Activated gamma-delta T cell treated with Interleukin-2 at 50 U/mL for 16 hours (primary cell): ENCODE results near the gene PCDHGA9.
"Not testable (repeated sequence)": the region's sequence is repeated elsewhere in the genome, so short reads cannot be mapped to it uniquely, and the experiment has no call there.

Experiments
- DNase-seq: peaks from one replicate; pipeline ENCODE4 v3.0.0-alpha.2; 2020

The PCDHGA9 gene

DNA sequence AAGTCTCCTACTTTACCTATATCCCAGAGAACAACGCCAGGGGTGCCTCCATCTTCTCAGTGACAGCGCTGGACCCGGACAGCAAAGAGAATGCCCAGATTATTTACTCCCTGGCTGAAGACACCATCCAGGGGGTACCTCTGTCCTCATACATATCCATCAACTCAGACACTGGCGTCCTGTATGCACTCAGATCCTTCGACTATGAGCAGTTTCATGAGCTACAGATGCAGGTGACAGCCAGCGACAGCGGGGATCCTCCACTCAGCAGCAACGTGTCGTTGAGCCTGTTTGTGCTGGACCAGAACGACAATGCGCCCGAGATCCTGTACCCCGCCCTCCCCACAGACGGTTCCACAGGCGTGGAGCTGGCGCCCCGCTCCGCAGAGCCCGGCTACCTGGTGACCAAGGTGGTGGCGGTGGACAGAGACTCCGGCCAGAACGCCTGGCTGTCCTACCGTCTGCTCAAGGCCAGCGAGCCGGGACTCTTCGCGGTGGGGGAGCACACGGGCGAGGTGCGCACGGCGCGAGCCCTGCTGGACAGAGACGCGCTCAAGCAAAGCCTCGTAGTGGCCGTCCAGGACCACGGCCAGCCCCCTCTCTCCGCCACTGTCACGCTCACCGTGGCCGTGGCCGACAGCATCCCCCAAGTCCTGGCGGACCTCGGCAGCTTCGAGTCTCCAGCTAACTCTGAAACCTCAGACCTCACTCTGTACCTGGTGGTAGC lies 12.1 kb downstream of the PCDHGA9 start:
- not testable (repeated sequence) for DNase-seq

DNA sequence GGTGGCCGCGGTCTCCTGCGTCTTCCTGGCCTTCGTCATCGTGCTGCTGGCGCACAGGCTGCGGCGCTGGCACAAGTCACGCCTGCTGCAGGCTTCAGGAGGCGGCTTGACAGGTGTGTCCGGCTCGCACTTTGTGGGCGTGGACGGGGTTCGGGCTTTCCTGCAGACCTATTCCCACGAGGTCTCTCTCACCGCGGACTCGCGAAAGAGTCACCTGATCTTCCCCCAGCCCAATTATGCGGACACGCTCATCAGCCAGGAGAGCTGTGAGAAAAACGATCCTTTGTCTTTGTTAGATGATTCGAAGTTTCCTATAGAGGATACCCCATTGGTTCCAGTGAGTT lies 12.7 kb downstream of the PCDHGA9 start:
- not testable (repeated sequence) for DNase-seq

DNA sequence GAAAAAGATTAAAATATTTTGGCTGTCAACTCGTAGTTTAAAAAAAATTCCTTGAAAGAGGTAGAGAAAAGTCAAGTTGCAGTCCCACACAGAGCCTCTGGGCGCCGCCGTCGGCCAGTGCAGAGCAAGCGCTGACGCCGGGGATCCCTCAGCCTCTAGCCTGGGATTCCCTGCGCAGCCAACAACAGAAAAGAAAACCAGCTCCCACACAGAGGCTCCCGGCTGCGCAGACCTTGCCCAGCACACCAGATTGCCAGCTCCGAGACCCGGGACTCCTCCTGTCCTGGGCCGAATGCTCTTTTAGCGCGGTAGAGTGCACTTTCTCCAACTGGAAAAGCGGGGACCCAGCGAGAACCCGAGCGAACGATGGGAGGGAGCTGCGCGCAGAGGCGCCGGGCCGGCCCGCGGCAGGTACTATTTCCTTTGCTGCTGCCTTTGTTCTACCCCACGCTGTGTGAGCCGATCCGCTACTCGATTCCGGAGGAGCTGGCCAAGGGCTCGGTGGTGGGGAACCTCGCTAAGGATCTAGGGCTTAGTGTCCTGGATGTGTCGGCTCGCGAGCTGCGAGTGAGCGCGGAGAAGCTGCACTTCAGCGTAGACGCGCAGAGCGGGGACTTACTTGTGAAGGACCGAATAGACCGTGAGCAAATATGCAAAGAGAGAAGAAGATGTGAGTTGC lies 15.1 kb downstream of the PCDHGA9 start, which contains the start of gene PCDHGB7:
Gene PCDHGB7 (plus strand): TSS at position 184 of the 679 bp plus-strand sequence. CDS start 183 bp downstream, at position 367.
- not testable (repeated sequence) for DNase-seq

DNA sequence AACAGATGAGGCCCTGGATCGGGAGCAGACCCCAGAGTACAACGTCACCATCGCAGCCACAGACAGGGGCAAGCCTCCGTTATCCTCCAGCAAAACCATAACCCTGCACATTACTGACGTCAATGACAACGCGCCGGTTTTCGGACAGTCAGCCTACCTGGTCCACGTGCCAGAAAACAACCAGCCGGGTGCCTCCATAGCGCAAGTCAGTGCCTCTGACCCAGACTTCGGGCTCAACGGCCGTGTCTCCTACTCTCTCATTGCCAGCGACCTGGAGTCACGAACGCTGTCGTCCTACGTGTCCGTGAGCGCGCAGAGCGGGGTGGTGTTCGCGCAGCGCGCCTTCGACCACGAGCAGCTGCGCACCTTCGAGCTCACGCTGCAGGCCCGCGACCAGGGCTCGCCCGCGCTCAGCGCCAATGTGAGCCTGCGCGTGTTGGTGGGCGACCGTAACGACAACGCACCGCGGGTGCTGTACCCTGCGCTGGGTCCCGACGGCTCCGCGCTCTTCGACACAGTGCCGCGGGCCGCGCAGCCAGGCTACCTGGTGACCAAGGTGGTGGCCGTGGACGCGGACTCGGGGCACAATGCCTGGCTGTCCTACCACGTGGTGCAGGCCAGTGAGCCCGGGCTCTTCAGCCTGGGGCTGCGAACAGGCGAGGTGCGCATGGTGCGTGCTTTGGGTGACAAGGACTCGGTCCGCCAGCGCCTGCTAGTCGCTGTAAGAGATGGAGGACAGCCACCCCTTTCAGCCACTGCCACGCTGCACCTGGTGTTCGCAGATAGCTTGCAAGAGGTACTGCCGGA lies 16.7 kb downstream of the PCDHGA9 start:
- DNase-seq: no peak

DNA sequence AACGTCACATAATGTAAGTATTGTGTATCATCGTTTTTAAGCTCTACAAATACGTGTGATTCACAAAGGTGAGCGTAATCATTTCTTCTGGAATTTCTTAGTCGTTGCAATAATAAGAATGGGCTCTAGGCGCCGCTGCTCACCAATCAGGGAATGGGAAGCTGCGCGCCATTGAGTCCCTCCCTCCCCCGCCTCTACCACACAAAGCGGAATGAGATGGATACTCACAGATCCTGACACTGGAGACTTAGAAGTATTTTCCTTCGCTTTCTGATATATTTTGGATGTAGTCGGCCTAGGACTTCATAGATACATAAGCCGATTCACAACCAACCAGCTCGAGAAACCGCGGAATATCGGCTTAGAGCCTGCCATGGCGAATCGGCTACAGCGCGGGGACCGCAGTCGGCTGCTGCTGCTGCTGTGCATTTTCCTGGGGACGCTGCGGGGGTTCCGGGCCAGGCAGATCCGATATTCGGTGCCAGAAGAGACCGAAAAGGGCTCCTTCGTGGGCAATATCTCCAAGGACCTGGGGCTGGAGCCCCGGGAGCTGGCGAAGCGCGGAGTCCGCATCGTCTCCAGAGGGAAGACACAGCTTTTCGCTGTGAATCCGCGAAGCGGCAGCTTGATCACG lies 18.4 kb downstream of the PCDHGA9 start, which contains the start of gene PCDHGA11:
Gene PCDHGA11 (plus strand): TSS at position 197 of the 634 bp plus-strand sequence. CDS start 177 bp downstream, at position 374.
- no peak for DNase-seq

DNA sequence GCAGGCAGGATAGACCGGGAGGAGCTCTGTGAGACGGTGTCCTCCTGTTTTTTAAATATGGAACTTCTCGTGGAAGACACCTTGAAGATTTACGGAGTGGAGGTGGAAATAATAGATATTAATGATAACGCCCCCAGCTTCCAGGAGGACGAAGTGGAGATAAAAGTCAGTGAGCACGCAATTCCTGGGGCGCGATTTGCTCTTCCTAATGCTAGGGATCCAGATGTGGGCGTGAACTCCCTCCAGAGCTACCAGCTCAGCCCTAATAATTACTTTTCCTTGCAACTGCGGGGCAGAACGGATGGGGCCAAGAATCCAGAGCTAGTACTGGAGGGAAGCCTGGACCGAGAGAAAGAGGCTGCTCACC lies 18.9 kb downstream of the PCDHGA9 start:
- no peak for DNase-seq

DNA sequence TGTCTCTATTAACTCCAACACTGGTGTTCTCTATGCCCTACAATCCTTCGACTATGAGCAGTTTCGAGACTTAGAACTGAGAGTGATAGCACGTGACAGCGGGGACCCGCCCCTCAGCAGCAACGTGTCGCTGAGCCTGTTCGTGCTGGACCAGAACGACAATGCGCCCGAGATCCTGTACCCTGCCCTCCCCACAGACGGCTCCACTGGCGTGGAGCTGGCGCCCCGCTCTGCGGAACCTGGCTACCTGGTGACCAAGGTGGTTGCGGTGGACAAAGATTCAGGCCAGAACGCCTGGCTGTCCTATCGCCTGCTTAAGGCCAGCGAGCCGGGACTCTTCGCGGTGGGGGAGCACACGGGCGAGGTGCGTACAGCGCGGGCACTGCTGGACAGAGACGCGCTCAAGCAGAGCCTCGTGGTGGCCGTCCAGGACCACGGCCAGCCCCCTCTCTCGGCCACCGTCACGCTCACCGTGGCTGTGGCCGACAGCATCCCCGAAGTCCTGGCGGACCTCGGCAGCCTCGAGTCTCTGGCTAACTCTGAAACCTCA lies 20.2 kb downstream of the PCDHGA9 start:
- no peak for DNase-seq

DNA sequence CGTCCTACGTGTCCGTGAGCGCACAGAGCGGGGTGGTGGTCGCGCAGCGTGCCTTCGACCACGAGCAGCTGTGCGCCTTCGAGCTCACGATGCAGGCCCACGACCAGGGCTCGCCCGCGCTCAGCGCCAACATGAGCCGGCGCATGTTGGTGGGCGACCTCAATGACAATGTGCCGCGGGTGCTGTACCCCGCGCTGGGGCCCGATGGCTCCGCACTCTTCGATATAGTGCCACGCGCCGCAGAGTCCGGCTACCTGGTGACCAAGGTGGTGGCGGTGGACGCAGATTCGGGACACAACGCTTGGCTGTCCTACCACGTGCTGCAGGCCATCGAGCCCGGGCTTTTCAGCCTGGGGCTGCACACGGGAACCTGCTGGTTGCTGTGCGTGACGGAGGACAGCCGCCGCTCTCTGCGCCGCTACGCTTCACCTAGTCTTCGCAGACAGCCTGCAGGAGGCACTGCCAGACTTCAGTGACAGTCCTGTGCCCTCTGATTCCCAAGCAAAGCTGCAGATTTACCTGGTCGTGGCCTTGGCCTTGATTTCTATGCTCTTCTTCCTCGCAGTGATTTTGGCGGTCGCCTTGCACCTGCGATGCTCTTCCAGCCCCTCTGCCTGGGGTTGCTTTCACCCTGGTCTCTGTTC lies 25.3 kb downstream of the PCDHGA9 start:
- no peak for DNase-seq

DNA sequence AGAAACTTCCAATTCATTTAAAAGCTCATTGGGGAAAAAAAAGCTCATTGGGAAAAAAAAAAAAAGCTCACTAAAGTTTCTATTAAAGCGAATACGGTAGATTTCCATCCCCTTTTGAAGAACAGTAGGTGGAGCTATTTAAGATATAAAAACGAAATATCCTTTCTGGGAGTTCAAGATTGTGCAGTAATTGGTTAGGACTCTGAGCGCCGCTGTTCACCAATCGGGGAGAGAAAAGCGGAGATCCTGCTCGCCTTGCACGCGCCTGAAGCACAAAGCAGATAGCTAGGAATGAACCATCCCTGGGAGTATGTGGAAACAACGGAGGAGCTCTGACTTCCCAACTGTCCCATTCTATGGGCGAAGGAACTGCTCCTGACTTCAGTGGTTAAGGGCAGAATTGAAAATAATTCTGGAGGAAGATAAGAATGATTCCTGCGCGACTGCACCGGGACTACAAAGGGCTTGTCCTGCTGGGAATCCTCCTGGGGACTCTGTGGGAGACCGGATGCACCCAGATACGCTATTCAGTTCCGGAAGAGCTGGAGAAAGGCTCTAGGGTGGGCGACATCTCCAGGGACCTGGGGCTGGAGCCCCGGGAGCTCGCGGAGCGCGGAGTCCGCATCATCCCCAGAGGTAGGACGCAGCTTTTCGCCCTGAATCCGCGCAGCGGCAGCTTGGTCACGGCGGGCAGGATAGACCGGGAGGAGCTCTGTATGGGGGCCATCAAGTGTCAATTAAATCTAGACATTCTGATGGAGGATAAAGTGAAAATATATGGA lies 27.9 kb downstream of the PCDHGA9 start, which contains the start of gene PCDHGA12:
Gene PCDHGA12 (plus strand): TSS at position 176 of the 782 bp plus-strand sequence. CDS start 253 bp downstream, at position 429.
- no peak for DNase-seq

GRCh38 chr5:141431286-141431685 lies 28.7 kb downstream of the PCDHGA9 start:
- DNase-seq: no peak

DNA sequence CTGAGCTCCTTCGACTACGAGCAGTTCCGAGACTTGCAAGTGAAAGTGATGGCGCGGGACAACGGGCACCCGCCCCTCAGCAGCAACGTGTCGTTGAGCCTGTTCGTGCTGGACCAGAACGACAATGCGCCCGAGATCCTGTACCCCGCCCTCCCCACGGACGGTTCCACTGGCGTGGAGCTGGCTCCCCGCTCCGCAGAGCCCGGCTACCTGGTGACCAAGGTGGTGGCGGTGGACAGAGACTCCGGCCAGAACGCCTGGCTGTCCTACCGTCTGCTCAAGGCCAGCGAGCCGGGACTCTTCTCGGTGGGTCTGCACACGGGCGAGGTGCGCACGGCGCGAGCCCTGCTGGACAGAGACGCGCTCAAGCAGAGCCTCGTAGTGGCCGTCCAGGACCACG lies 29.7 kb downstream of the PCDHGA9 start:
- DNase-seq: not testable (repeated sequence)

DNA sequence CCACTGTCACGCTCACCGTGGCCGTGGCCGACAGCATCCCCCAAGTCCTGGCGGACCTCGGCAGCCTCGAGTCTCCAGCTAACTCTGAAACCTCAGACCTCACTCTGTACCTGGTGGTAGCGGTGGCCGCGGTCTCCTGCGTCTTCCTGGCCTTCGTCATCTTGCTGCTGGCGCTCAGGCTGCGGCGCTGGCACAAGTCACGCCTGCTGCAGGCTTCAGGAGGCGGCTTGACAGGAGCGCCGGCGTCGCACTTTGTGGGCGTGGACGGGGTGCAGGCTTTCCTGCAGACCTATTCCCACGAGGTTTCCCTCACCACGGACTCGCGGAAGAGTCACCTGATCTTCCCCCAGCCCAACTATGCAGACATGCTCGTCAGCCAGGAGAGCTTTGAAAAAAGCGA lies 30.1 kb downstream of the PCDHGA9 start:
- not testable (repeated sequence) for DNase-seq

DNA sequence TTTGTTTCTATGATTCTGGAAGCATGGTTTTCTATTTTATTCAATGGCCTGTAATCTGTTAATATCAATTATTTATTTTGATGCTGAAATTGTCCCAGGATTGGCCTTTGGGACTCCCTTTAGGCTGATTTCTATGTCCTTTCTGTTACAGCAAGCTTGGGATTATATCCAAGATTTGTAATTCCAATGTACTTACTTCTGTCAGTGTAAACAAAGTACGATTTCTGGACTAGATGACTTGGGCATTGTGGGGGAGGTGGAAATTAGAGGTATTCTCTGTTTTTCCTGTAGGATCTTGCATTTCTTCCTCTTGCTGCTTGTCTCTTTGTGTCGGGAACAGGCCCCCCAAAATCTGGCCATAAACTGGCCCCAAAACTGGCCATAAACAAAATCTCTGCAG lies 31.4 kb downstream of the PCDHGA9 start:
- DNase-seq: no peak

DNA sequence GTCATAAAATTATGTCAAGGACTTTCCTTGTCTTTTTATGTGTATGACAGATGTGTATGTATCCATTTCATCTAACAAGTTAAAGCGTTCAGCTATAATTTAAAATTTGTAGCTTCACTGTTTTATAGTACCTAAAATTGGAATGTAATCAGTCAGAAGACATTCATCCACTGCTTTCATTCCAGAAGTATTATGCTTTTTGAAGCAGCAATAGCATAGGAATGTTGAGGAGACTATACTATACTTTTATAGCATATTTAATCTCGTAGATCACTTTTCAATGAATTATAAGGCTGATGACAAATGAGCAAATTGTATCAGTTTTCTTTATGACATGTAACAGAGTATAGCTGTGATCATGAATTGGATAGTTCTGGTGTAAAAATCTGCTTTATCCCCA lies 34.6 kb downstream of the PCDHGA9 start:
- DNase-seq: no peak

GRCh38 chr5:141439411-141440141 lies 37.0 kb downstream of the PCDHGA9 start:
- DNase-seq: no peak

GRCh38 chr5:141440341-141440740 lies 37.8 kb downstream of the PCDHGA9 start:
- DNase-seq: no peak

GRCh38 chr5:141441571-141442170 lies 39.1 kb downstream of the PCDHGA9 start:
- DNase-seq: no peak
